Activated T-helper 1 cell treated with anti-CD3 and anti-CD28 coated beads, Interleukin-12 subunit alpha, Interleukin-12 subunit beta, Interleukin-2, Interleukin-4 antibody, amounts not matched to agents 30 ng/mL and 10 ng/mL and 1 ng/mL, durations not matched to agents 14 hours and 24 hours and 36 hours (primary cell): ENCODE measurements around the gene RHOD. TPM values are rescaled to one million over a fixed set of nuclear protein-coding genes. Genes with fewer than 3 reads are reported as not detected.

ENCODE experiments used
- DNase-seq: peaks from one replicate; pipeline ENCODE4 v3.0.0; 2021; ENCODE audit warnings: low spot score
- H3K27ac Mint-ChIP-seq: one replicate; pipeline ENCODE4 v1.8.0; 2021; ENCODE audit warnings: mild to moderate bottlenecking, mixed read lengths
- H3K27me3 Mint-ChIP-seq: one replicate; pipeline ENCODE4 v1.8.0; 2022; ENCODE audit warnings: mild to moderate bottlenecking, moderate library complexity, mixed read lengths; ENCODE audit not compliant: insufficient read depth
- H3K36me3 Mint-ChIP-seq: one replicate; pipeline ENCODE4 v1.8.0; 2021; ENCODE audit warnings: low read depth, mixed read lengths
- H3K4me1 Mint-ChIP-seq: one replicate; pipeline ENCODE4 v1.8.0; 2021; ENCODE audit warnings: low read depth, mixed read lengths
- H3K4me3 Mint-ChIP-seq: one replicate; pipeline ENCODE4 v1.8.0; 2021; ENCODE audit warnings: mild to moderate bottlenecking, moderate library complexity, mixed read lengths
- H3K9me3 Mint-ChIP-seq: one replicate; pipeline ENCODE4 v1.8.0; 2021; ENCODE audit warnings: mixed read lengths
- intact Hi-C: fragments of 100-400 bp; cut with micrococcal nuclease; formaldehyde crosslinking; loops from one replicate; pipeline ENCODE4 v1.15.1; 2024
- total RNA-seq: library from RNA; stranded (reverse); gene quantifications from 2 replicates; pipeline ENCODE4 v1.2.3, GENCODE V29; 2022

Gene RHOD
- total RNA-seq, 1 donor from 2014 or later: 0.39 TPM

GRCh38 chr11:67024966-67025365 lies 31.7 kb upstream of the RHOD start:
- H3K4me3 Mint-ChIP-seq: no peak overlapping the region
- peaks cover 12% of the 10 kb centered on the region for H3K4me1 Mint-ChIP-seq
- intact Hi-C loops: no loop called here
- no peaks in the 10 kb centered on the region for H3K36me3 Mint-ChIP-seq
- H3K9me3 Mint-ChIP-seq: no peaks in the 10 kb centered on the region
- peaks cover 65% of the 10 kb centered on the region for H3K27me3 Mint-ChIP-seq
- no peak overlapping the region for H3K27ac Mint-ChIP-seq
- no peak for DNase-seq

GRCh38 chr11:67025750-67026149 lies 30.9 kb upstream of the RHOD start:
- H3K9me3 Mint-ChIP-seq: no peaks in the 10 kb centered on the region
- no peak for DNase-seq
- H3K27ac Mint-ChIP-seq: no peak overlapping the region
- peaks cover 12% of the 10 kb centered on the region for H3K4me1 Mint-ChIP-seq
- H3K4me3 Mint-ChIP-seq: no peak overlapping the region
- no peaks in the 10 kb centered on the region for H3K36me3 Mint-ChIP-seq
- intact Hi-C loops: no loop called here
- H3K27me3 Mint-ChIP-seq: peaks cover 62% of the 10 kb centered on the region

GRCh38 chr11:67026941-67027340 lies 29.7 kb upstream of the RHOD start:
- no peaks in the 10 kb centered on the region for H3K36me3 Mint-ChIP-seq
- intact Hi-C loops: no loop called here
- H3K9me3 Mint-ChIP-seq: no peaks in the 10 kb centered on the region
- DNase-seq: no peak
- no peak overlapping the region for H3K27ac Mint-ChIP-seq
- H3K27me3 Mint-ChIP-seq: peaks cover 57% of the 10 kb centered on the region
- peaks cover 12% of the 10 kb centered on the region for H3K4me1 Mint-ChIP-seq
- no peak overlapping the region for H3K4me3 Mint-ChIP-seq

GRCh38 chr11:67027483-67027930 lies 29.1 kb upstream of the RHOD start:
- H3K4me3 Mint-ChIP-seq: no peak overlapping the region
- H3K27ac Mint-ChIP-seq: no peak overlapping the region
- intact Hi-C loops: no loop called here
- peaks cover 51% of the 10 kb centered on the region for H3K27me3 Mint-ChIP-seq
- no peaks in the 10 kb centered on the region for H3K9me3 Mint-ChIP-seq
- H3K36me3 Mint-ChIP-seq: no peaks in the 10 kb centered on the region
- no peak for DNase-seq
- peaks cover 12% of the 10 kb centered on the region for H3K4me1 Mint-ChIP-seq

- Mint-ChIP-seq H3K27ac (no peak overlapping the region), H3K27me3 (peaks cover 49% of the 10 kb centered on the region), H3K9me3 (no peaks in the 10 kb centered on the region), H3K36me3 (no peaks in the 10 kb centered on the region), H3K4me1 (peaks cover 12% of the 10 kb centered on the region), H3K4me3 (no peak overlapping the region)
- intact Hi-C loops: no loop called here
- DNase-seq: no peak
These were observed 28.6 kb upstream of the RHOD start for GRCh38 chr11:67027943-67028542.

GRCh38 chr11:67029146-67029545 lies 27.5 kb upstream of the RHOD start:
- no peaks in the 10 kb centered on the region for H3K9me3 Mint-ChIP-seq
- no peaks in the 10 kb centered on the region for H3K36me3 Mint-ChIP-seq
- no peak overlapping the region for H3K27ac Mint-ChIP-seq
- H3K27me3 Mint-ChIP-seq: peaks cover 43% of the 10 kb centered on the region
- peaks cover 12% of the 10 kb centered on the region for H3K4me1 Mint-ChIP-seq
- intact Hi-C loops: no loop called here
- no peak for DNase-seq
- no peak overlapping the region for H3K4me3 Mint-ChIP-seq

- no peaks in the 10 kb centered on the region for H3K4me1 Mint-ChIP-seq
- no peak overlapping the region for H3K27ac Mint-ChIP-seq
- H3K27me3 Mint-ChIP-seq: peaks cover 31% of the 10 kb centered on the region
- no peaks in the 10 kb centered on the region for H3K36me3 Mint-ChIP-seq
- no peaks in the 10 kb centered on the region for H3K9me3 Mint-ChIP-seq
- intact Hi-C loops: no loop called here
- no peak for DNase-seq
- H3K4me3 Mint-ChIP-seq: no peak overlapping the region
These were observed 25.7 kb upstream of the RHOD start for GRCh38 chr11:67030976-67031375.

- Mint-ChIP-seq H3K36me3 (no peaks in the 10 kb centered on the region), H3K4me3 (no peak overlapping the region), H3K4me1 (no peaks in the 10 kb centered on the region), H3K27me3 (peaks cover 25% of the 10 kb centered on the region), H3K27ac (no peak overlapping the region), H3K9me3 (no peaks in the 10 kb centered on the region)
- DNase-seq: no peak
- intact Hi-C loops: no loop called here
These were observed 24.7 kb upstream of the RHOD start for GRCh38 chr11:67031791-67032561.

GRCh38 chr11:67032830-67033551 lies 23.7 kb upstream of the RHOD start:
- no peaks in the 10 kb centered on the region for H3K36me3 Mint-ChIP-seq
- no peaks in the 10 kb centered on the region for H3K4me1 Mint-ChIP-seq
- H3K4me3 Mint-ChIP-seq: no peak overlapping the region
- no peaks in the 10 kb centered on the region for H3K9me3 Mint-ChIP-seq
- no peak overlapping the region for H3K27ac Mint-ChIP-seq
- intact Hi-C loops: no loop called here
- no peak for DNase-seq
- H3K27me3 Mint-ChIP-seq: peaks cover 25% of the 10 kb centered on the region

GRCh38 chr11:67033661-67034166 lies 22.9 kb upstream of the RHOD start:
- no peak for DNase-seq
- intact Hi-C loops: no loop called here
- Mint-ChIP-seq H3K4me3 (no peak overlapping the region), H3K4me1 (no peaks in the 10 kb centered on the region), H3K9me3 (no peaks in the 10 kb centered on the region), H3K27me3 (peaks cover 23% of the 10 kb centered on the region), H3K27ac (no peak overlapping the region), H3K36me3 (no peaks in the 10 kb centered on the region)

- Mint-ChIP-seq H3K4me1 (no peaks in the 10 kb centered on the region), H3K9me3 (no peaks in the 10 kb centered on the region), H3K36me3 (no peaks in the 10 kb centered on the region), H3K4me3 (no peak overlapping the region), H3K27ac (no peak overlapping the region), H3K27me3 (peaks cover 21% of the 10 kb centered on the region)
- no peak for DNase-seq
- intact Hi-C loops: no loop called here
These were observed 22.3 kb upstream of the RHOD start for GRCh38 chr11:67034350-67034749.

GRCh38 chr11:67040147-67040546 lies 16.5 kb upstream of the RHOD start:
- Mint-ChIP-seq H3K9me3 (no peaks in the 10 kb centered on the region), H3K4me3 (no peak overlapping the region), H3K4me1 (no peaks in the 10 kb centered on the region), H3K36me3 (no peaks in the 10 kb centered on the region), H3K27ac (no peak overlapping the region), H3K27me3 (peaks cover 12% of the 10 kb centered on the region)
- intact Hi-C loops: no loop called here
- no peak for DNase-seq

- no peak for DNase-seq
- peaks cover 12% of the 10 kb centered on the region for H3K27me3 Mint-ChIP-seq
- H3K36me3 Mint-ChIP-seq: no peaks in the 10 kb centered on the region
- no peaks in the 10 kb centered on the region for H3K9me3 Mint-ChIP-seq
- H3K4me1 Mint-ChIP-seq: no peaks in the 10 kb centered on the region
- intact Hi-C loops: no loop called here
- H3K4me3 Mint-ChIP-seq: no peak overlapping the region
- no peak overlapping the region for H3K27ac Mint-ChIP-seq
These were observed 15.0 kb upstream of the RHOD start for GRCh38 chr11:67041602-67042001.
